ENCODE measurements around the gene PRM1.

PRM1 gene

DNA sequence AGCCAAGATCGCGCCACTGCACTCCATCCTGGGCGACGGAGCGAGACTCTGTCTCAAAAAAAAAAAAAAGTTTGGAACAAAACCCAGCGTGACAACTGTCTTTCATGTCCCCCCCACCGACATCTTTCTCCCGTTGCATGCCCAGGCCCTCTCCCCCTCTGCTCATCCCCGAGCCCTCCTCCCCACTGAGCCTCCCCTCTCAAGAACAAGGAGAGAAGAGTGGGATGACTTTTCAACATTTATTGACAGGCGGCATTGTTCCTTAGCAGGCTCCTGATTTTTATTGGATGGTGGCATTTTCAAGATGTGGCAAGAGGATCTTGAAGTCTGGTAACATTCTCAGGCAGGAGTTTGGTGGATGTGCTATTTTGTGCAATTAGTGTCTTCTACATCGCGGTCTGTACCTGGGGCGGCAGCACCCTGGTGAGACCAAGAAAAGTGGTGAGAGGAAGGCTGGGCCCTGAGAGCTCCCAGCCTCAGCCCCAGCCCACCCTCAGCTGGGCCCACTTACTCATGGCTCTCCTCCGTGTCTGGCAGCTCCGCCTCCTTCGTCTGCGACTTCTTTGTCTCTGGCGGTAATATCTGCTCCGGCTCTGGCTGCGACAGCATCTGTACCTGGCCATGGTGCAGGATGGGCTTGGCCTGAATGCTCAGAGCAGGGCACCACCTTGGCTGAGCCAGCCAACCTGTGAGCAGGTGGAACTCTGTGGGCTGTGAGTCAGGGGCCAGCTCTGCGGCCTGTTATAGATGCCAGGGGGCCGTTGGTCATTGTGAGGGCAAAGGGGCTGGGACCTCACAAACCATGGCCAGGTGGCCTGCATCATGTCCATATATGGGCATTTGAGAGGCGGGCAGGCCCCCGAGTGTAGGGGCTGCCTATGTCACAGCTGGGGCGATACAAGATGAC is at the start of gene PRM1:
PRM1 (minus strand) TSS at position 715 of the 907 bp plus-strand sequence; CDS start at position 623, 92 bp downstream.
- DNase-seq (ENCODE audit: low read depth) = no peak

DNA sequence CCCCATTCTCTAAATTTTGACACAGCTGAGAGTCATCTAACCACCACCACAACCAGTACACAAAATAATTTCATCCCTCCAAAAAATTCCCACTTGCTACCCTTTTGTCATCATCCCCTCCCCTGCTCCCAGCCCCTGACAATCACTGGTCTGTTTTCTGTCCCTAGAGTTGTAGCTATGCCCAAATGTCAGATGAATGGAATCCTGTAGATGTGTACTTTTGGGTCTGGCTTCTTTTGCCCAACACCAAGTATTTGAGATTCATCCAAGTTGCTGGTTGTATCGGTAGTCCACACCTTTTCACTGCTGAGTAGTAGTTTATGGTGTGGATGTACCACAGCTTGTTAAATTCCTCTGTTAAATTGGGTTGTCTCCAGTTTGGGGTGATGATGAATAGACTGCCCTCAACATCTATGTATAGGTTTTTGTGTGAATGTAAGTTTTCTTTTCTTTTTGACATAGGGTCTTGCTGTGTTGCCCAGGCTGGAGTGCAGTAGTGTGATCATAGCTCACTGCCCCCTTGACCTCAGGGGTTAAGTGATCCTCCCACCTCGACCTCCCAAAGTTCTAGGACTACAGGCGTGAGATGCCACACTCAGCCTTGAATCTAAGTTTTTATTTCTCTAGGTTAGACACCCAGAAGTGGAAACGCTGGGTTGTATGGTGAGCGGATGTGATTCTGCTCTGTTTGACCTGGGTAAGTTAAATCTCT is 49.6 kb upstream of the PRM1 start:
- no peak for DNase-seq (ENCODE audit: low read depth)

DNA sequence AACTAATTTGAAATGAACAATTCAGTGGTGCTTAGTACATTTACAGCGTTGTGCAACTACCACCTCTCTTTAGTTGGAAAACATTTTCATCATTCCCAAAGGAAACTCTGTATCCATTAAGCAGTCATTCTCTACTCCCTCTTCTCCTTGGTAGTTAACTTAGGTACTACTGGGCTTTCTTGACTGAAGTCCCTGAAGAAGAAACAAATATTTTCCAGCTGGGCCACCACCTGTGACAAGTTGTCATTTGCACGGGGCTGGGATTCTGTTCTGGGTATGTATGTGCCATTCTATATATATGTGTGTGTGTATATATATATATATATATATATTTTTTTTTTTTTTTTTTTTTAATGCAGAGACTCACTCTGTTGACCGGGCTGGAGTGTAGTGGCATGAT is 48.8 kb upstream of the PRM1 start:
- DNase-seq (ENCODE audit: low read depth) = peak; percentile 33

DNA sequence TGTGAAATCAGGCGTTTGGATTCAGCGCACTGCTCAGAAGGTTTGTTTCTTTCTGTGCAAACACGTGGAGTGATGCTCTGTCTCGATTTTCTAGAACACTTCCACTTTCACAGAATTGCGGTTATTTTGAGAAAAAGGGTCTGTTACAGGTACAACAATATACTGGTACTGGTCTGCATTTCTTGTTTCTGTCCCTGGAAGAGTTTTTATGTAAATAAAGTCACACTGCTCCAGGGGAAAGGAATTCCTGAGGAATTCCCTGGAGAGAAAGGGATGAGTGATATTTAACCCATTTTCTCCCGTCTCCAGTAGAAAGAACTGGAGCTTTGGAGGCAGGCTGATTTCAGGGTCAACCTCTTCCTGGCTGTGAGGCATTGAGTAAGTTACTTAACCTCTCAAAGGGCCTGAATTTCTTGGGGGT is 48.0 kb upstream of the PRM1 start:
- peak; percentile 48 for DNase-seq (ENCODE audit: low read depth)

DNA sequence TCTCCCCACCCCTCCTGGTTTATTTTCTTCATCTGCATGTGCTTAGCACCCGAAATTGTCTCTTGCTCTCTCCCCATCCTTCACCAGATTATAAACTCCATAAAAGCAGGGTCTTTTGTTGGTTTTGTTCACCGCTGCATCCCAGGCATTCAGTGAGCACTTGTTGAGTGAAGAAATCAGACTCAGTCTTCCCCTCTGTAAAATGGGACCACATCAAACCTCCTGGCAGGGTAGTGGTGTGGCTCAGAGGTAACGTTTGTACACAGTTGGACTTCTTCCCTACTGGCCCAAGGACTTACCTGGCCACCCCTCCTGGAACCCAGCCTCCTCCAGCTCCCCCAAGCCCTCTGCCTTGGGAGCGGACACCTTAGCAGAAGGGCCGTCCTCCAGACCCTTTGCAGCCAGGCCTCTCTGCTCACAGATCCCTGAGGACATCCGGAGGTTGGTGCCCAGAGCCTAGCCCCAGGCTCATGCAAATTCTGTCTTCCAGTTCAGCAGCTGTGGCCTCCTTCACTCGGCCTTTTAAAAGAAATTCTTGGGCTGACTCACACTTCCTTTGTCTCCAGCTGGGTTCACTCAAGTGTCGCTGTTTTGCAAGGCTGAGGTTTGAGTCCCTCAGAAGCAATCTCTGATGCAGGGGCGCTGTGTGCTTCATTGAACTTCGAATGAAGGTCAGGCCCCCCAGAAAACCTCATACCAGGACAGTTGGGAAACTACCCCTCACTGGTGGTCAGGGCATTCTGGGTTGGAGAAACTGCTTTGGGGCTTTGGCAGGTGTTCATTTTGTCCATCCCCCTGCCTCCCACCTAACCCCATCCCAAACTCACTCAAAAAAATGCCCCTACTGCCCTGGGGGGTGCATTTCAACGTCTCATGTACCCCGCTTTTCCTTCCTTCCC is 47.3 kb upstream of the PRM1 start:
- DNase-seq (ENCODE audit: low read depth) = peak; percentile 94

DNA sequence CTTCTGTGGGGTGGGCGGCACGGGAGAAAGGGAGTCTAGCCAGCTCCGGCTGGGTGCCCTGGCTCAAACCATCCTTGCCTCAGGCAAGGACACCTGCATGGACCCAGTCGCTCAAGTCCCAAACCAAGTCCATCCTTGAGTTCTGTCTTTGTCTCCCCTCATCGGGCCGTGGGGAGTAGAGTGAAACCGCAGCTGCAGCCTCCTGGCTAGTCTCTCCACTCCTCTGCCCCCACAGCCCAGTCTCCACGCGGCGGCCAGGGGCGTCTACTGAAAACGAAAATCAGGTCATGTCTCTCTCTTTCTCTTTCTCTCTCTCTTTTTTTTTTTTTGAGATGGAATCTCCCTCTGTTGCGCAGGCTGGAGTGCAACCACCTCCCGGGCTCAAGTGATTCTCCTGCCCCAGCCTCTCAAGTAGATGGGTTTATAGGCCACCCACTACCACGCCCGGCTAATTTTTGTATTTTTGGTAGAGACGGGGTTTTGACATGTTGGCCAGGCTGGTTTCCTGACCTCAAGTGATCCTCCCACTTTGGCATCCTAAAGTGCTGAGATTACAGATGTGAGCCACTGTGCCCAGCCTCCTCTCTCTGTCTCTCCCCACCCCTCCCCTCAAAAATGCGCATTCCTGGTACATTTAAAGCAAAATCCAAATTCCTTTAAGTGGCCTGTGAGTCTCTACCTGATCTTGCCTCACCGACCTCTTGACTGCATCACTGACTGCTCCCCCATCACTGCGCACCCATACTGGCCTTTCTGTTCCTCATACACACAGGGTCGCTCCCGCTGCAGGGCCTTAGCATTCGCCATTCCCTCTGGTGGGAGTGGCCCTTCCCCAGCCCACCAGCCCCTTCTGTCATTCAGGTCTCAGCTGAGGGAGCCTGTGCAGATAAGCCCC is 46.4 kb upstream of the PRM1 start:
- DNase-seq (ENCODE audit: low read depth) = no peak

- no peak for DNase-seq (ENCODE audit: low read depth)
These were observed 45.7 kb upstream of the PRM1 start for GRCh38 chr16:11326737-11327276.

DNA sequence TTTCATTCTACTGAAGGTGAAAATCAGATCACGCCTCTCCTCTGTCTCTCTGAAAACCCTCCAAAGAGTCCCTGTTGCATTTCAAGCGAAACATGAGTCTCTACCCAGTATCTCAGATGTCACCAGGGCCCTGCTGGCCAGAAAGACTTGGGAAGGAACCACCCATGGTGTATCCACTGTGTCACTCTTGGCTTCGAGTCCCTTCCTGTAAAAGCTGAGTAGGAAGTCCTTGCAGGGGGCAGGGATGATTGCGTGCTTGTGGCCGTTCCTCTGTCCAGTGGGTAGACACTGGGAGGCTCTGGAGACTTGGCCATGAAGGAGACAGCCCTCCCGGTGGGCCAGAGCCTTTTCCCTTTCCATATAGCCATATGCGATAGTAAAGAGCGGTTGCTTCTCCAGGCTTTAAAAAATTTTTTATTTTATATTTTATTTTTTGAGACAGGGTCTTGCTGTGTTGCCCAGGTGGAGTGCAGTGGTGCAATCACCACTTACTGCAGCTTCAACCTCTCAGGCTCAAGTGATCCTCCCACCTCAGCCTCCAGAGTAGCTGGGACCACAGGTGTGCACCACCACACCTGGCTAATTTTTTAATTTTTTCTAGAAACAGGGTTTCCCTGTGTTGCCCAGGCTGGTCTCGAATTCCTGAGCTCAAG is 45.1 kb upstream of the PRM1 start:
- DNase-seq (ENCODE audit: low read depth) = no peak

GRCh38 chr16:11325404-11326083 is 44.4 kb upstream of the PRM1 start:
- no peak for DNase-seq (ENCODE audit: low read depth)

- DNase-seq (ENCODE audit: low read depth) = no peak
These were observed 42.6 kb upstream of the PRM1 start for GRCh38 chr16:11323551-11324336.

DNA sequence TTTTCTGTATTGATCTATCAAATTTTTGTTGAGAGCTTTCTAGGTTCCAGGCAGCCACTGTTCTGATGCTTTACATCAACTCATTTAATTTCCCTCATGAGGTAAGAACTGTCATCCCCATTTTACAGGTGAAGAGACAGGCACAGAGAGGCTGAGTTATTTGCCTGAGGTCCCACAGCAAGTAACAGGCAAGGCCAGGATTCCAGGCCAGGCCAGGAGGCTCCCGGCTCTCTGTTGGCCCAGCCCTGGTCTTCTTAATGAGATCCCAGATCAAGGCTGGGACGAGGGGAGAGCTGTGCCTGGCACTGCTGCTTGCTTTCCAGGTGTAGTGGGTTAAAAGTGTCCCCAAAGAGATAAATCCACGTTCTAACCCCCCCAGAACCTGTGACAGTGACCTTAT is 41.7 kb upstream of the PRM1 start:
- DNase-seq (ENCODE audit: low read depth) = no peak

GRCh38 chr16:11321662-11322061 is 40.5 kb upstream of the PRM1 start:
- DNase-seq (ENCODE audit: low read depth) = no peak

DNA sequence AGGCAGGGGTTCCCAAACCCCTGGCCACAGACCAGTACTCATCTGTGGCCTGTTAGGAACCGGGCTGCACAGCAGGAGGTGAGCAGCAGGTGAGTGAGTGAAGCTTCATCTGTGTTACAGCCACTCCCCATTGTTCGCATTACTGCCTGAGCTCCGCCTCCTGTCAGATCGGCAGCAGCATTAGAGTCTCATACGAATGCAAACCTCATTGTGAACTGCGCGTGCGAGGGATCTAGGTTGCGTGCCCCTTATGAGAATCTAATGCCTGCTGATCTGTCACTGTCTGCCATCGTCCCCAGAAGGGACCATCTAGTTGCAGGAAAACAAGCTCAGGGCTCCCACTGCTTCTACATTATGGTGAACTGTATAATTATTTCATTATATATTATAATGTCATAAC is 39.0 kb upstream of the PRM1 start:
- no peak for DNase-seq (ENCODE audit: low read depth)

GRCh38 chr16:11319529-11320146 is 38.5 kb upstream of the PRM1 start:
- peak; percentile 38 for DNase-seq (ENCODE audit: low read depth)

DNA sequence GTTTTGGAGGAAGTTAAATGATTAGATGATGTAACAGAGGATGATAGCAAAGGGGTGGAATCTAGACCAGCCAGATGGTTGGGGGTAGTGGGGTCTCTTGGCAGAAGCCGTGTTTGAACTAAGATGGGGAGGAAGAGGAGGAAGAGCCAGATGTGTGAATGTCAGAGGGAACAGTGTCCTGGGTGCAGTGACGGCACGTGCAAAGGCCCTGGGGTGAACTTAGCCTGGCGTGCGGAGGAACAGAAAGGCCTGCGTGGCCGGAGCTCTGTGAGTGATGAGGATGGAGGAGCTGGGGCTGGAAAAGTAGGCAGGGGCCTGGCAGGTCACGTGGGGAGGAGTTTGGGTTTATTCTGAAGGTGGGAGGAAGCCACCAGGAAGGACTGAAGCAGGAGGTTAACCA is 37.7 kb upstream of the PRM1 start:
- DNase-seq (ENCODE audit: low read depth) = no peak

- no peak for DNase-seq (ENCODE audit: low read depth)
These were observed 35.3 kb upstream of the PRM1 start for GRCh38 chr16:11316331-11317015.

- peak; percentile 48 for DNase-seq (ENCODE audit: low read depth)
These were observed 34.4 kb upstream of the PRM1 start for GRCh38 chr16:11315510-11315909.
